Panc1 (cell line): ENCODE results near the gene FZD4. TPM values are rescaled to one million over a fixed set of nuclear protein-coding genes. Genes with fewer than 3 reads are reported as not detected.
"Not testable (repeated sequence)": the region's sequence is repeated elsewhere in the genome, so short reads cannot be mapped to it uniquely, and the experiment has no call there.

ENCODE experiments used
- ATAC-seq: fragments of 200-7000 bp; cut with Tn5 transposase; 2 replicates; pipeline ENCODE4 v1.9.1; 2020; ENCODE audit warnings: mild to moderate bottlenecking, moderate library complexity
- BruUV-seq: library from RNA; stranded (reverse); fragments of 400-500 nt; replicated peaks from 2 replicates; lab custom pipeline; 2021; lab: Mats Ljungman, UMichigan
- CTCF ChIA-PET: fragments of 300-600 bp; sonication (Branson Sonifier 250); formaldehyde crosslinking; loops from one replicate; lab custom pipeline; 2022; ENCODE audit warnings: antibody characterized with exemption; lab: Charles Lee
- POLR2A ChIA-PET: fragments of 300-600 bp; sonication (Branson Sonifier 250); formaldehyde crosslinking; loops from one replicate; lab custom pipeline; 2022; ENCODE audit warnings: antibody characterized with exemption; lab: Charles Lee
- DNase-seq: peaks from one replicate; pipeline ENCODE4 v3.0.0-alpha.2; 2010; ENCODE audit warnings: low read depth, low spot score
- H3K27ac ChIP-seq: 2 replicates; pipeline ENCODE4 v1.5.1; 2011; ENCODE audit warnings: mild to moderate bottlenecking, low read length, inconsistent platforms
- H3K27me3 ChIP-seq: fragments of 200-500 bp; sonication (Bioruptor generic); 2 replicates; pipeline ENCODE4 v1.6.0; 2014; ENCODE audit warnings: low read length, inconsistent platforms; ENCODE audit not compliant: control insufficient read depth, insufficient read depth
- H3K36me3 ChIP-seq: fragments of 200-500 bp; sonication (Bioruptor generic); 2 replicates; pipeline ENCODE4 v1.5.1; 2014; ENCODE audit warnings: inconsistent platforms, mild to moderate bottlenecking, low read length, moderate library complexity; ENCODE audit not compliant: control insufficient read depth, insufficient read depth
- H3K4me1 ChIP-seq: 2 replicates; pipeline ENCODE4 v1.5.1; 2011; ENCODE audit warnings: inconsistent platforms, mild to moderate bottlenecking, low read length, moderate library complexity; ENCODE audit not compliant: control insufficient read depth, insufficient read depth
- H3K4me3 ChIP-seq, 2 experiments: 2 replicates each; pipeline ENCODE4 v1.5.1; 2011 to 2012; ENCODE audit warnings: low read depth in 2 of 2, low read length in 2 of 2, mild to moderate bottlenecking in 2 of 2, inconsistent platforms in 1 of 2, moderate library complexity in 1 of 2
- H3K9me3 ChIP-seq: fragments of 200-500 bp; sonication (Bioruptor generic); 2 replicates; pipeline ENCODE4 v1.5.1; 2014; ENCODE audit warnings: low read depth, mild to moderate bottlenecking, inconsistent platforms, low read length, moderate library complexity; ENCODE audit not compliant: control insufficient read depth, insufficient read depth
- POLR2AphosphoS5 ChIP-seq: IDR thresholded peaks from 2 replicates; pipeline ENCODE4 v1.6.1; 2012; ENCODE audit warnings: mild to moderate bottlenecking, low read depth, low read length, moderate library complexity
- SIN3A ChIP-seq: IDR thresholded peaks from 2 replicates; pipeline ENCODE4 v1.6.1; 2012; ENCODE audit warnings: low read depth, mild to moderate bottlenecking, low read length, moderate library complexity, borderline replicate concordance; ENCODE audit not compliant: insufficient read depth
- TCF7L2 ChIP-seq: IDR thresholded peaks from 2 replicates; pipeline ENCODE4 v1.6.1; 2011; ENCODE audit warnings: mild to moderate bottlenecking, low read depth, low read length, inconsistent platforms
- in situ Hi-C: cut with HindIII; loops from 2 replicates; pipeline ENCODE4 v1.10.0; 2016; ENCODE audit warnings: low sequenced_read_pairs, low pct_unique_long_range_greater_than_20kb
- intact Hi-C: fragments of 100-400 bp; cut with micrococcal nuclease; formaldehyde crosslinking; loops from one replicate; pipeline ENCODE4 v1.10.0; 2022; ENCODE audit not compliant: unreplicated experiment
- total RNA-seq: library from RNA; stranded (reverse); gene quantifications from one replicate; pipeline ENCODE4 v1.2.1, GENCODE V29; 2021; ENCODE audit not compliant: unreplicated experiment
- TF ChIP-seq, protein P1 (sequence below), 2 experiments: IDR thresholded peaks; 2 replicates each; pipeline ENCODE4 v1.6.1; 2011 to 2012; ENCODE audit warnings: low read depth in 2 of 2, control low read depth in 1 of 2, low read length in 1 of 2, mild to moderate bottlenecking in 1 of 2, moderate library complexity in 1 of 2; ENCODE audit not compliant: insufficient read depth in 1 of 2
- TF ChIP-seq, protein P2 (sequence below): fragments of 450-650 bp; IDR thresholded peaks from 2 replicates; pipeline ENCODE4 v1.5.1; 2017; ENCODE audit warnings: mild to moderate bottlenecking

The FZD4 gene
- total RNA-seq, 1 experiment from 2014 or later, result 11.1 TPM

DNA sequence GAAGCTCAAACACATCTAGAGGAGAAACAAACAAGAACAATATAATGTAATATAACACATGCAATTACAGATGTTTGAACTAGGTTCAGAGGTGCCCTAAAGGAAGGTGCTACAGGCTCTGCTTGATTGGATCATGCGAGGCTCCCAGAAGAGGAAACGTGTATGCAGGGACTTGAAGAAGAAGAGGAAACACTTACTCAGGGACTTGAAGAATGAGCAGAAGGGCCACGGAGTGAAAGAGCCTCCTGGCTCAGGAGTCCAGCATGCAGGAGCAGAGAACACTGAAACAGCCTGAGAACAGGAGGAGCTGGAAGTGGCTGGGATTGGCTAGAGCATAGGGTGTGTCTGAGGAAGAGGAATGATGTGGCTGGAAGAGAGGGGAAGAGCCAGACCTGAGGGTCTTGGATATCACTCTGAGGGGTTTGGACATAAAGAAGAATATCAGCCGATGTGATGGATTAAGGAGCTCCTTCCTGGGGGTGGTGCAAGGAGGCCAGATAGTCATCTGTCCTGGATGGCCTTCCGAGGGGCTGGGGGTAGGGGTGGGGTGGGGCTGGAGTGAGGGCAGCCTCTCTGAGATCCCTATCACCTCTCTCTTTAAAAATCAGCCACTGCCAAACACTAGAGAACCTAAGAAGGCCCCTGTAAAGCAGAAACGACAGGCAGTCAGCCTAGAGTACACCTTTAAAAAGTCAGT, 16.8 kb downstream of the FZD4 start:
- Histone ChIP-seq H3K36me3 (no peaks in the 10 kb centered on the region), H3K27me3 (no peaks in the 10 kb centered on the region), H3K27ac (no peak overlapping the region), H3K4me3 (no peak overlapping the region), H3K9me3 (no peaks in the 10 kb centered on the region), H3K4me1 (peaks cover 12% of the 10 kb centered on the region)
- in situ Hi-C loops, result no loop called here
- intact Hi-C loops, result loop anchor here (2.0 kb wide), 1 partner anchor 352 kb away; no protein-coding TSS in a partner anchor
- no TSS peak for BruUV-seq
- TF ChIP-seq SIN3A (no peak), TCF7L2 (no peak), POLR2AphosphoS5 (no peak)
- TF ChIP-seq, protein P1, sequence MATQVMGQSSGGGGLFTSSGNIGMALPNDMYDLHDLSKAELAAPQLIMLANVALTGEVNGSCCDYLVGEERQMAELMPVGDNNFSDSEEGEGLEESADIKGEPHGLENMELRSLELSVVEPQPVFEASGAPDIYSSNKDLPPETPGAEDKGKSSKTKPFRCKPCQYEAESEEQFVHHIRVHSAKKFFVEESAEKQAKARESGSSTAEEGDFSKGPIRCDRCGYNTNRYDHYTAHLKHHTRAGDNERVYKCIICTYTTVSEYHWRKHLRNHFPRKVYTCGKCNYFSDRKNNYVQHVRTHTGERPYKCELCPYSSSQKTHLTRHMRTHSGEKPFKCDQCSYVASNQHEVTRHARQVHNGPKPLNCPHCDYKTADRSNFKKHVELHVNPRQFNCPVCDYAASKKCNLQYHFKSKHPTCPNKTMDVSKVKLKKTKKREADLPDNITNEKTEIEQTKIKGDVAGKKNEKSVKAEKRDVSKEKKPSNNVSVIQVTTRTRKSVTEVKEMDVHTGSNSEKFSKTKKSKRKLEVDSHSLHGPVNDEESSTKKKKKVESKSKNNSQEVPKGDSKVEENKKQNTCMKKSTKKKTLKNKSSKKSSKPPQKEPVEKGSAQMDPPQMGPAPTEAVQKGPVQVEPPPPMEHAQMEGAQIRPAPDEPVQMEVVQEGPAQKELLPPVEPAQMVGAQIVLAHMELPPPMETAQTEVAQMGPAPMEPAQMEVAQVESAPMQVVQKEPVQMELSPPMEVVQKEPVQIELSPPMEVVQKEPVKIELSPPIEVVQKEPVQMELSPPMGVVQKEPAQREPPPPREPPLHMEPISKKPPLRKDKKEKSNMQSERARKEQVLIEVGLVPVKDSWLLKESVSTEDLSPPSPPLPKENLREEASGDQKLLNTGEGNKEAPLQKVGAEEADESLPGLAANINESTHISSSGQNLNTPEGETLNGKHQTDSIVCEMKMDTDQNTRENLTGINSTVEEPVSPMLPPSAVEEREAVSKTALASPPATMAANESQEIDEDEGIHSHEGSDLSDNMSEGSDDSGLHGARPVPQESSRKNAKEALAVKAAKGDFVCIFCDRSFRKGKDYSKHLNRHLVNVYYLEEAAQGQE (IDR thresholded peaks at IDR 0.05; ENCODE audit: insufficient read depth in 1 of 2, low read depth in 2 of 2, low read length in 1 of 2), result no peak
- TF ChIP-seq, protein P2, sequence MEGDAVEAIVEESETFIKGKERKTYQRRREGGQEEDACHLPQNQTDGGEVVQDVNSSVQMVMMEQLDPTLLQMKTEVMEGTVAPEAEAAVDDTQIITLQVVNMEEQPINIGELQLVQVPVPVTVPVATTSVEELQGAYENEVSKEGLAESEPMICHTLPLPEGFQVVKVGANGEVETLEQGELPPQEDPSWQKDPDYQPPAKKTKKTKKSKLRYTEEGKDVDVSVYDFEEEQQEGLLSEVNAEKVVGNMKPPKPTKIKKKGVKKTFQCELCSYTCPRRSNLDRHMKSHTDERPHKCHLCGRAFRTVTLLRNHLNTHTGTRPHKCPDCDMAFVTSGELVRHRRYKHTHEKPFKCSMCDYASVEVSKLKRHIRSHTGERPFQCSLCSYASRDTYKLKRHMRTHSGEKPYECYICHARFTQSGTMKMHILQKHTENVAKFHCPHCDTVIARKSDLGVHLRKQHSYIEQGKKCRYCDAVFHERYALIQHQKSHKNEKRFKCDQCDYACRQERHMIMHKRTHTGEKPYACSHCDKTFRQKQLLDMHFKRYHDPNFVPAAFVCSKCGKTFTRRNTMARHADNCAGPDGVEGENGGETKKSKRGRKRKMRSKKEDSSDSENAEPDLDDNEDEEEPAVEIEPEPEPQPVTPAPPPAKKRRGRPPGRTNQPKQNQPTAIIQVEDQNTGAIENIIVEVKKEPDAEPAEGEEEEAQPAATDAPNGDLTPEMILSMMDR, result no peak
- ChIA-PET POLR2A (interaction anchor here (0.6 to 0.7 kb wide), 2 partner anchors 11 to 21 kb away, joined by 3 to 12 read pairs; no protein-coding TSS in a partner anchor), CTCF (interaction anchor here (0.6 to 1.7 kb wide), 11 partner anchors 26 to 979 kb away, joined by 4 to 18 read pairs (median 4); no protein-coding TSS in a partner anchor)
- DNase-seq, result no peak
- ATAC-seq, result peak; percentile 74

DNA sequence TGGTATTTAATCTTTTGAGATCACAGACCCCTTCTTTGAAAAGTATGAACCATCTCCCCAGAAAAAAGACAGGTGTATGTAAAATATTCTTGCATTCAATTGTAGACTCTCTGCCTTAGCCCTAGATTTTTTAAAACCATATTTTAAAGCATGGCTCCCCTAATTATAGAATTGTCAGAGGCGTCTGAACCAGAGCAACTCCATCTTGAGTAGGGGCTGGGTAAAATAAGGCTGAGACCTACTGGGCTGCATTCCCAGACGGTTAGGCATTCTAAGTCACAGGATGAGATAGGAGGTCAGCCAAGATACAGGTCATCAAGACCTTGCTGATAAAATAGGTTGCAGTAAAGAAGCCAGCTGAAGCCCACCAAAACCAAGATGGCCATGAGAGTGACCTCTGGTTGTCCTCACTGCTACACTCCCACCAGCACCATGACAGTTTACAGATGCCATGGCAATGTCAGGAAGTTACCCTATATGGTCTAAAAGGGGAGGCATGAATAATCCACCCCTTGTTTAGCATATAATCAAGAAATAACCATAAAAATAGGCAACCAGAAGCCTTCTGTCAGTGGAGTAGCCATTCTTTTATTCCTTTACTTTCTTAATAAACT, 17.9 kb downstream of the FZD4 start:
- H3K27me3 ChIP-seq, H3K36me3 ChIP-seq, BruUV-seq, in situ Hi-C loops, H3K9me3 ChIP-seq, H3K27ac ChIP-seq, intact Hi-C loops, H3K4me3 ChIP-seq, DNase-seq, ATAC-seq: not testable (repeated sequence)
- ChIA-PET CTCF (interaction anchor here (1.4 kb wide), 1 partner anchor 353 kb away, joined by 4 read pairs; no protein-coding TSS in a partner anchor), POLR2A (interaction anchor here (0.6 kb wide), 1 partner anchor 484 kb away, joined by 4 read pairs; no protein-coding TSS in a partner anchor)
- peaks cover 15% of the 10 kb centered on the region for H3K4me1 ChIP-seq
